Measurements from ENCODE around the gene KRT85.

DNA sequence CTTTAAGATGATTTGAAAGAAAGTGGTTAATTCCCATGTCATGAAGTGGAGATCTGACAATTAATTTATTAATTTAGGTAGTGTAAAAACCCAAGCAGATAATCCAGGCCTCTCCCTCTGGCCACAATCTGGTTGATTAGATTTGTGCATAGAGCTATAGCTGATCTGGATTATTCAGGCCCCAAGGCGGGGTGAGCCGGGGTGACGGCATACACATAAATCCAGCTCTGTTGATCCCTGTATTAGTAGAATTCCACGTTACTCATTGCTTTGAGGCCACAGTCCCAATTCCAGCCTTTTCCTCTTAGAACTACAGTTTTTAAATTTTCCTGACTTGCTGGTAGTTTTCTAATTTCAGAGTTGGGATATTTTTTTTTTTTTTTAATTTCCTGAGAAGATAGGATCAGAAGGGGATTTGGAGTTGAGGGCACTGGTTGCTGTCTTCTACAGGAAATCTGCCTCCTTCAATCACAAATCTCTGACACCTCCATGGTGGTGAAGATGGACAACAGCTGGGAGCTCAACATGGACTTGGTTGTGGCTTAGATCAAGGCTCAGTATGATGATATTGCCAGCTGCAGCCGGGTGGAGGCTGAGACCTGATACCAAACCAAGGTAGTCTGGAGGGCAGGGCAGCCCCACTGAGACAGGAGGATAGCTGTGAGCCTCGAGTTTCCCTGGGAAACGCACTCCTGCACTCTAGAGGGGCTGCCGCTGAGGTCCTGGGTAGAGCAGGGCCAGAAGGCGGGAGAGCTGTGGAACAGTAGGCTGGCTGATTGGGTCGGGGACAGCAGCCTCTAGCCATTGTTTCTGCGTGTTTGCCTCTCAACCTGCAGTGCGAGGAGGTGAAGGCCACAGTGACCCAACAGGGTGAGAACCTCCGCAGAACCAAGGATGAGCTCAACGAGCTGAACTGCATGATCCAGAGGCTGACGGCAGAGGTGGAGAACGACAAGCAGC lies 19.4 kb downstream of the KRT85 start:
- no peak for TF ChIP-seq CTCF (IDR thresholded peaks at IDR 0.05; ENCODE audit: borderline replicate concordance, extremely low read depth, low read length, poor library complexity, severe bottlenecking)
- no peak for TF ChIP-seq EZH2 (IDR thresholded peaks at IDR 0.05; ENCODE audit: borderline replicate concordance, low read depth, low read length, severe bottlenecking)
